Panc1 (cell line): ENCODE measurements around the gene ALOX12.

Experiments used
- POLR2AphosphoS5 ChIP-seq: IDR thresholded peaks from 2 replicates; pipeline ENCODE4 v1.6.1; 2012; ENCODE audit warnings: mild to moderate bottlenecking, low read depth, low read length, moderate library complexity
- SIN3A ChIP-seq: IDR thresholded peaks from 2 replicates; pipeline ENCODE4 v1.6.1; 2012; ENCODE audit warnings: low read depth, mild to moderate bottlenecking, low read length, moderate library complexity, borderline replicate concordance; ENCODE audit not compliant: insufficient read depth
- TCF7L2 ChIP-seq: IDR thresholded peaks from 2 replicates; pipeline ENCODE4 v1.6.1; 2011; ENCODE audit warnings: mild to moderate bottlenecking, low read depth, low read length, inconsistent platforms
- TF ChIP-seq, protein P1 (sequence below): fragments of 450-650 bp; IDR thresholded peaks from 2 replicates; pipeline ENCODE4 v1.5.1; 2017; ENCODE audit warnings: mild to moderate bottlenecking
- TF ChIP-seq, protein P2 (sequence below), 2 experiments: IDR thresholded peaks; 2 replicates each; pipeline ENCODE4 v1.6.1; 2011 to 2012; ENCODE audit warnings: low read depth in 2 of 2, control low read depth in 1 of 2, low read length in 1 of 2, mild to moderate bottlenecking in 1 of 2, moderate library complexity in 1 of 2; ENCODE audit not compliant: insufficient read depth in 1 of 2

DNA sequence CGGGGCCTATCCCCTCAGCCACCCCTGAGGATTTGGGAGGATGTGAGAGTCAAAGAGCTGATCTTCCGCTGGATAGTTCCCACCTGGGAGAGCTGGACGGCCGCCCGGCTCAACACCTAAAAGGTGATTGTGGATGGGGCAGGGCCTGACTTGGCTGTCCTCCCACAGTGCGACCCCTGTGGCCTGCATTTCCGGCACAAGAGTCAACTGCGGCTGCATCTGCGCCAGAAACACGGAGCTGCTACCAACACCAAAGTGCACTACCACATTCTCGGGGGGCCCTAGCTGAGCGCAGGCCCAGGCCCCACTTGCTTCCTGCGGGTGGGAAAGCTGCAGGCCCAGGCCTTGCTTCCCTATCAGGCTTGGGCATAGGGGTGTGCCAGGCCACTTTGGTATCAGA is 31.5 kb downstream of the ALOX12 start:
- TF ChIP-seq, protein P1, sequence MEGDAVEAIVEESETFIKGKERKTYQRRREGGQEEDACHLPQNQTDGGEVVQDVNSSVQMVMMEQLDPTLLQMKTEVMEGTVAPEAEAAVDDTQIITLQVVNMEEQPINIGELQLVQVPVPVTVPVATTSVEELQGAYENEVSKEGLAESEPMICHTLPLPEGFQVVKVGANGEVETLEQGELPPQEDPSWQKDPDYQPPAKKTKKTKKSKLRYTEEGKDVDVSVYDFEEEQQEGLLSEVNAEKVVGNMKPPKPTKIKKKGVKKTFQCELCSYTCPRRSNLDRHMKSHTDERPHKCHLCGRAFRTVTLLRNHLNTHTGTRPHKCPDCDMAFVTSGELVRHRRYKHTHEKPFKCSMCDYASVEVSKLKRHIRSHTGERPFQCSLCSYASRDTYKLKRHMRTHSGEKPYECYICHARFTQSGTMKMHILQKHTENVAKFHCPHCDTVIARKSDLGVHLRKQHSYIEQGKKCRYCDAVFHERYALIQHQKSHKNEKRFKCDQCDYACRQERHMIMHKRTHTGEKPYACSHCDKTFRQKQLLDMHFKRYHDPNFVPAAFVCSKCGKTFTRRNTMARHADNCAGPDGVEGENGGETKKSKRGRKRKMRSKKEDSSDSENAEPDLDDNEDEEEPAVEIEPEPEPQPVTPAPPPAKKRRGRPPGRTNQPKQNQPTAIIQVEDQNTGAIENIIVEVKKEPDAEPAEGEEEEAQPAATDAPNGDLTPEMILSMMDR, result no peak
- TF ChIP-seq, protein P2, sequence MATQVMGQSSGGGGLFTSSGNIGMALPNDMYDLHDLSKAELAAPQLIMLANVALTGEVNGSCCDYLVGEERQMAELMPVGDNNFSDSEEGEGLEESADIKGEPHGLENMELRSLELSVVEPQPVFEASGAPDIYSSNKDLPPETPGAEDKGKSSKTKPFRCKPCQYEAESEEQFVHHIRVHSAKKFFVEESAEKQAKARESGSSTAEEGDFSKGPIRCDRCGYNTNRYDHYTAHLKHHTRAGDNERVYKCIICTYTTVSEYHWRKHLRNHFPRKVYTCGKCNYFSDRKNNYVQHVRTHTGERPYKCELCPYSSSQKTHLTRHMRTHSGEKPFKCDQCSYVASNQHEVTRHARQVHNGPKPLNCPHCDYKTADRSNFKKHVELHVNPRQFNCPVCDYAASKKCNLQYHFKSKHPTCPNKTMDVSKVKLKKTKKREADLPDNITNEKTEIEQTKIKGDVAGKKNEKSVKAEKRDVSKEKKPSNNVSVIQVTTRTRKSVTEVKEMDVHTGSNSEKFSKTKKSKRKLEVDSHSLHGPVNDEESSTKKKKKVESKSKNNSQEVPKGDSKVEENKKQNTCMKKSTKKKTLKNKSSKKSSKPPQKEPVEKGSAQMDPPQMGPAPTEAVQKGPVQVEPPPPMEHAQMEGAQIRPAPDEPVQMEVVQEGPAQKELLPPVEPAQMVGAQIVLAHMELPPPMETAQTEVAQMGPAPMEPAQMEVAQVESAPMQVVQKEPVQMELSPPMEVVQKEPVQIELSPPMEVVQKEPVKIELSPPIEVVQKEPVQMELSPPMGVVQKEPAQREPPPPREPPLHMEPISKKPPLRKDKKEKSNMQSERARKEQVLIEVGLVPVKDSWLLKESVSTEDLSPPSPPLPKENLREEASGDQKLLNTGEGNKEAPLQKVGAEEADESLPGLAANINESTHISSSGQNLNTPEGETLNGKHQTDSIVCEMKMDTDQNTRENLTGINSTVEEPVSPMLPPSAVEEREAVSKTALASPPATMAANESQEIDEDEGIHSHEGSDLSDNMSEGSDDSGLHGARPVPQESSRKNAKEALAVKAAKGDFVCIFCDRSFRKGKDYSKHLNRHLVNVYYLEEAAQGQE (IDR thresholded peaks at IDR 0.05; ENCODE audit: insufficient read depth in 1 of 2, low read depth in 2 of 2, low read length in 1 of 2), result no peak
- no peak for TF ChIP-seq POLR2AphosphoS5
- TF ChIP-seq SIN3A, result no peak
- TF ChIP-seq TCF7L2, result no peak
